Neuronal stem cell (in vitro differentiated cells): ENCODE data around the gene MTAP.

ENCODE experiments used
- DNase-seq: peaks from one replicate; pipeline ENCODE4 v3.0.0-alpha.2; 2013; ENCODE audit warnings: low spot score
- H2AFZ ChIP-seq: one replicate; pipeline ENCODE4 v1.6.1; 2013; ENCODE audit warnings: mild to moderate bottlenecking, low read length, inconsistent platforms
- H2AK5ac ChIP-seq: 2 replicates; pipeline ENCODE4 v1.6.1; 2013; ENCODE audit warnings: low read depth, mild to moderate bottlenecking, inconsistent platforms, low read length, moderate library complexity, mixed read lengths
- H2BK120ac ChIP-seq: 2 replicates; pipeline ENCODE4 v1.6.1; 2013; ENCODE audit warnings: low read depth, mild to moderate bottlenecking, inconsistent platforms, low read length, moderate library complexity, mixed read lengths
- H2BK12ac ChIP-seq: one replicate; pipeline ENCODE4 v1.6.1; 2013; ENCODE audit warnings: low read length, inconsistent platforms
- H2BK15ac ChIP-seq: 2 replicates; pipeline ENCODE4 v1.6.1; 2013; ENCODE audit warnings: mild to moderate bottlenecking, low read length, inconsistent platforms, mixed read lengths
- H2BK5ac ChIP-seq: one replicate; pipeline ENCODE4 v1.6.1; 2013; ENCODE audit warnings: inconsistent platforms, mild to moderate bottlenecking, low read length, moderate library complexity
- H3K14ac ChIP-seq: one replicate; pipeline ENCODE4 v1.6.1; 2013; ENCODE audit warnings: low read length, inconsistent platforms
- H3K18ac ChIP-seq: 2 replicates; pipeline ENCODE4 v1.6.1; 2013; ENCODE audit warnings: low read length, inconsistent platforms
- H3K23ac ChIP-seq: 2 replicates; pipeline ENCODE4 v1.6.1; 2013; ENCODE audit warnings: low read depth, mild to moderate bottlenecking, mixed read lengths, low read length, inconsistent platforms; ENCODE audit not compliant: poor library complexity
- H3K27ac ChIP-seq: replicated peaks from 3 replicates; pipeline ENCODE4 v1.5.1; 2013; ENCODE audit warnings: low read length, inconsistent platforms
- H3K27me3 ChIP-seq, 3 experiments: 2 replicates each; pipeline ENCODE4 v1.6.1; 2013; ENCODE audit warnings: low read length in 3 of 3, mild to moderate bottlenecking in 2 of 3, inconsistent platforms in 1 of 3, low read depth in 1 of 3, mixed read lengths in 1 of 3, moderate library complexity in 1 of 3; ENCODE audit not compliant: control insufficient read depth in 3 of 3, insufficient read depth in 3 of 3
- H3K36me3 ChIP-seq, 2 donors: replicated peaks in 1 of 2; 2 replicates each; pipeline ENCODE4 v1.6.1; 2013; ENCODE audit warnings: low read length in 2 of 2; ENCODE audit not compliant: control insufficient read depth in 2 of 2, insufficient read depth in 2 of 2
- H3K4ac ChIP-seq: 2 replicates; pipeline ENCODE4 v1.6.1; 2013; ENCODE audit warnings: inconsistent platforms, mild to moderate bottlenecking, low read length, moderate library complexity
- H3K4me1 ChIP-seq, 2 donors: 1 replicate in 1 of 2; 2 replicates in 1 of 2; pipeline ENCODE4 v1.6.1; 2013; ENCODE audit warnings: low read length in 2 of 2, low read depth in 1 of 2; ENCODE audit not compliant: control insufficient read depth in 2 of 2, insufficient read depth in 1 of 2
- H3K4me2 ChIP-seq: one replicate; pipeline ENCODE4 v1.6.1; 2013; ENCODE audit warnings: mild to moderate bottlenecking, low read length, inconsistent platforms; ENCODE audit not compliant: insufficient read depth, poor library complexity, severe bottlenecking
- H3K4me3 ChIP-seq, 2 donors: 2 replicates each; pipeline ENCODE4 v1.5.1; 2013; ENCODE audit warnings: low read length in 2 of 2, mild to moderate bottlenecking in 2 of 2, inconsistent platforms in 1 of 2, moderate library complexity in 1 of 2
- H3K79me1 ChIP-seq: one replicate; pipeline ENCODE4 v1.6.1; 2013; ENCODE audit warnings: low read depth, mild to moderate bottlenecking, inconsistent platforms, low read length, moderate library complexity
- H3K9ac ChIP-seq: one replicate; pipeline ENCODE4 v1.6.1; 2013; ENCODE audit warnings: mild to moderate bottlenecking, low read depth, low read length, inconsistent platforms; ENCODE audit not compliant: poor library complexity
- H3K9me3 ChIP-seq, 2 donors: replicated peaks in 1 of 2; 2 replicates each; pipeline versions ENCODE3 to v1.6.1; 2013; ENCODE audit warnings: low read length in 2 of 2, mild to moderate bottlenecking in 2 of 2, inconsistent platforms in 1 of 2, low read depth in 1 of 2, mixed read lengths in 1 of 2, moderate library complexity in 1 of 2; ENCODE audit not compliant: control insufficient read depth in 2 of 2, insufficient read depth in 1 of 2
- H4K8ac ChIP-seq: one replicate; pipeline ENCODE4 v1.6.1; 2013; ENCODE audit warnings: low read depth, mild to moderate bottlenecking, inconsistent platforms, low read length, moderate library complexity
- H4K91ac ChIP-seq: one replicate; pipeline ENCODE4 v1.6.1; 2013; ENCODE audit warnings: low read length, low read depth, mild to moderate bottlenecking, inconsistent platforms; ENCODE audit not compliant: poor library complexity
- WGBS, 2 donors: extraction: QIAGEN DNeasy Blood & Tissue Kit; methylation state at CpG; one replicate each; pipeline ENCODE4 v1.1.7; 2013; ENCODE audit warnings: missing lambda C conversion rate in 2 of 2, mixed read lengths in 1 of 2; ENCODE audit not compliant: insufficient read length in 2 of 2, insufficient replicate concordance in 1 of 2; ENCODE audit errors: extremely low coverage in 2 of 2; 5-methylcytosine and 5-hydroxymethylcytosine counted together

MTAP gene

GRCh38 chr9:21965401-21965951 lies 163.0 kb downstream of the MTAP start:
- Histone ChIP-seq H3K9ac (no peak overlapping the region), H3K79me1 (no peaks in the 10 kb centered on the region), H3K27me3 (peaks cover 44 to 81% (median 65%) of the 10 kb centered on the region in 3 experiments), H2BK12ac (no peak overlapping the region), H4K91ac (no peak overlapping the region), H4K8ac (no peak overlapping the region), H3K23ac (no peak overlapping the region), H2BK5ac (no peak overlapping the region), H3K4me2 (peak overlapping the region; percentile 60), H2AFZ (peak overlapping the region; percentile 93), H3K4me3 (peak overlapping the region; percentile 29 to 46), H3K4me1 (peaks cover 2 to 9% of the 10 kb centered on the region in 2 donors), H3K18ac (no peak overlapping the region), H3K27ac (no peak overlapping the region), H2BK120ac (no peak overlapping the region), H3K36me3 (no peaks in the 10 kb centered on the region), H2BK15ac (no peak overlapping the region), H3K9me3 (peaks cover 3 to 14% of the 10 kb centered on the region in 2 donors), H3K14ac (no peak overlapping the region), H3K4ac (no peak overlapping the region), H2AK5ac (no peak overlapping the region)
- peak; percentile 61 for DNase-seq
- WGBS, 2 donors = no CpG with 5 or more reads among the region's 30 CpGs

DNA sequence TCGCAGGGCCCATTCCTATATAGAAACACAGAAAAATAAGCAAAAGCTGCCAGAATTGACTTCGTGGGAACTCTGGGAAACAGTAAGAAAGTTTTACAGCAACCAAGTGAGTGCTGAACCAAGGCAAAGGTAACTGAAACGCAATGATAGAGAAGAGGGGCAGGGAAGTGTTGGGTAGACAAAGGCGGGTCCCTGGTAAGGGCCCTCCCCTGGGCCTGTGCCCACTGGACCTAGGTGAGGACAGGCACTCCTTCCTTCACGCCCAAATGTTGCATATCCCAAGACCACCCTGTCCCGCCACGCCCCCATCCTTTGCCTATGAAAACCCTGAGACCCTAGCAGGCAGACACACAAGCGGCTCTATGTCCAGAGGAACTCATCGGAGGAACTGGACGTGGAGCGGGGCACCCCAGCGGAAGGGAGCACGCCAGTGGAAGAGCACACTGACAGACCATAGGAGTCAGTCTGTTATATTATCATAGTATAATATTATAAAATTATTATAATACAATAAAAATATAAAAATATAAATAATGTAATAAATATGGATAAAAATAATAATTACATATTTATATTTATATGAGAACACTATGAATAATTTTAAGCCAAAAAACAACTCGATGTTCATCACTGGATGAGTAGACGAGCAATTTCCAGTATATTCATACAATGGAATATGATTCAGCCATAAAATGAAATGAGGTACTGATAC lies 163.9 kb downstream of the MTAP start:
- peaks cover 2 to 9% of the 10 kb centered on the region in 2 donors for H3K4me1 ChIP-seq

GRCh38 chr9:21967169-21967568 lies 164.7 kb downstream of the MTAP start:
- no peaks in the 10 kb centered on the region for H3K36me3 ChIP-seq
- no peak overlapping the region for H3K27ac ChIP-seq
- no peak overlapping the region for H2BK15ac ChIP-seq
- H3K4me2 ChIP-seq = no peak overlapping the region
- no peak overlapping the region for H2AK5ac ChIP-seq
- H2BK12ac ChIP-seq = no peak overlapping the region
- no peak overlapping the region for H2BK5ac ChIP-seq
- WGBS, 2 donors = no CpG with 5 or more reads among the region's 19 CpGs
- no peak overlapping the region for H3K4ac ChIP-seq
- peaks cover 2 to 9% of the 10 kb centered on the region in 2 donors for H3K4me1 ChIP-seq
- H2BK120ac ChIP-seq = no peak overlapping the region
- H3K9ac ChIP-seq = no peak overlapping the region
- no peaks in the 10 kb centered on the region for H3K79me1 ChIP-seq
- H3K14ac ChIP-seq = no peak overlapping the region
- H4K8ac ChIP-seq = no peak overlapping the region
- peaks cover 48 to 91% (median 77%) of the 10 kb centered on the region in 3 experiments for H3K27me3 ChIP-seq
- no peak for DNase-seq
- no peak overlapping the region for H3K4me3 ChIP-seq
- H3K23ac ChIP-seq = no peak overlapping the region
- no peak overlapping the region for H3K18ac ChIP-seq
- H4K91ac ChIP-seq = no peak overlapping the region
- H3K9me3 ChIP-seq = peaks cover 3 to 14% of the 10 kb centered on the region in 2 donors
- H2AFZ ChIP-seq = no peak overlapping the region

More for the DNA sequence above, 163.9 kb downstream of the MTAP start:
- H3K14ac ChIP-seq = no peak overlapping the region
- H2BK12ac ChIP-seq = no peak overlapping the region
- no peak overlapping the region for H3K9ac ChIP-seq
- peaks cover 48 to 83% (median 73%) of the 10 kb centered on the region in 3 experiments for H3K27me3 ChIP-seq
- no peak overlapping the region for H3K18ac ChIP-seq
- no peak overlapping the region for H2BK5ac ChIP-seq
- no CpG with 5 or more reads among the region's 15 CpGs for WGBS, 2 donors
- H3K9me3 ChIP-seq = peaks cover 3 to 14% of the 10 kb centered on the region in 2 donors
- H3K36me3 ChIP-seq = no peaks in the 10 kb centered on the region
- no peak overlapping the region for H3K4ac ChIP-seq
- peak overlapping the region in 1 of 2 donors; percentile 53 for H3K4me3 ChIP-seq
- no peak overlapping the region for H2AFZ ChIP-seq
- no peak overlapping the region for H3K27ac ChIP-seq
- no peak overlapping the region for H4K8ac ChIP-seq
- H3K4me2 ChIP-seq = no peak overlapping the region
- no peak overlapping the region for H2BK15ac ChIP-seq
- H3K79me1 ChIP-seq = no peaks in the 10 kb centered on the region
- no peak overlapping the region for H3K23ac ChIP-seq
- no peak overlapping the region for H4K91ac ChIP-seq
- H2AK5ac ChIP-seq = no peak overlapping the region
- no peak overlapping the region for H2BK120ac ChIP-seq
- DNase-seq = no peak

- no peak overlapping the region for H3K4ac ChIP-seq
- no peak overlapping the region for H3K4me2 ChIP-seq
- no peak overlapping the region for H3K27ac ChIP-seq
- WGBS, 2 donors = no CpG with 5 or more reads among the region's 10 CpGs
- H3K4me3 ChIP-seq = no peak overlapping the region
- H3K23ac ChIP-seq = no peak overlapping the region
- H4K8ac ChIP-seq = no peak overlapping the region
- H3K9ac ChIP-seq = no peak overlapping the region
- peaks cover 48 to 96% (median 82%) of the 10 kb centered on the region in 3 experiments for H3K27me3 ChIP-seq
- H3K4me1 ChIP-seq = peaks cover 2 to 9% of the 10 kb centered on the region in 2 donors
- H2BK120ac ChIP-seq = no peak overlapping the region
- H3K36me3 ChIP-seq = no peaks in the 10 kb centered on the region
- no peak overlapping the region for H3K18ac ChIP-seq
- H4K91ac ChIP-seq = no peak overlapping the region
- H2BK5ac ChIP-seq = no peak overlapping the region
- no peak overlapping the region for H2AK5ac ChIP-seq
- DNase-seq = no peak
- H3K14ac ChIP-seq = no peak overlapping the region
- no peaks in the 10 kb centered on the region for H3K79me1 ChIP-seq
- H2BK15ac ChIP-seq = no peak overlapping the region
- no peak overlapping the region for H2AFZ ChIP-seq
- peaks cover 3 to 14% of the 10 kb centered on the region in 2 donors for H3K9me3 ChIP-seq
- H2BK12ac ChIP-seq = no peak overlapping the region
Observed at GRCh38 chr9:21967702-21968101, 165.3 kb downstream of the MTAP start.
